Ecto neural progenitor cell (in vitro differentiated cells): ENCODE results near the gene N4BP2L1.
"Not testable (repeated sequence)": the region's sequence is repeated elsewhere in the genome, so short reads cannot be mapped to it uniquely, and the experiment has no call there.

Source experiments
- DNase-seq: peaks from one replicate; pipeline ENCODE4 v3.0.0-alpha.2; 2018; ENCODE audit warnings: low spot score

The N4BP2L1 gene

GRCh38 chr13:32390048-32390447 is 37.9 kb downstream of the N4BP2L1 start:
- DNase-seq = no peak

GRCh38 chr13:32385410-32385809 is 42.5 kb downstream of the N4BP2L1 start:
- no peak for DNase-seq

- no peak for DNase-seq
Measured at GRCh38 chr13:32384702-32385101, 43.2 kb downstream of the N4BP2L1 start.

GRCh38 chr13:32383836-32384618 is 43.9 kb downstream of the N4BP2L1 start:
- no peak for DNase-seq

GRCh38 chr13:32381539-32381938 is 46.4 kb downstream of the N4BP2L1 start:
- no peak for DNase-seq

GRCh38 chr13:32378012-32378411 is 49.9 kb downstream of the N4BP2L1 start:
- no peak for DNase-seq

GRCh38 chr13:32376642-32377415 is 51.1 kb downstream of the N4BP2L1 start:
- DNase-seq = no peak

GRCh38 chr13:32370805-32371204 is 57.1 kb downstream of the N4BP2L1 start:
- no peak for DNase-seq

GRCh38 chr13:32362574-32362973 is 65.4 kb downstream of the N4BP2L1 start:
- DNase-seq = no peak

GRCh38 chr13:32355935-32356334 is 72.0 kb downstream of the N4BP2L1 start:
- not testable (repeated sequence) for DNase-seq

GRCh38 chr13:32354040-32354439 is 73.9 kb downstream of the N4BP2L1 start:
- DNase-seq = no peak

- not testable (repeated sequence) for DNase-seq
Measured at GRCh38 chr13:32350839-32351441, 77.0 kb downstream of the N4BP2L1 start.
